Fibroblast of the conjunctiva (primary cell): ENCODE results near the gene SPATA33.
A peak's percentile ranks its signal among the peaks of the same experiment; 100 is the strongest.

ENCODE experiments used
- DNase-seq: peaks from one replicate; pipeline ENCODE4 v3.0.0-alpha.2; 2010; ENCODE audit warnings: low read depth

The SPATA33 gene

GRCh38 chr16:89709716-89710432, 52.2 kb downstream of the SPATA33 start:
- DNase-seq = no peak

DNA sequence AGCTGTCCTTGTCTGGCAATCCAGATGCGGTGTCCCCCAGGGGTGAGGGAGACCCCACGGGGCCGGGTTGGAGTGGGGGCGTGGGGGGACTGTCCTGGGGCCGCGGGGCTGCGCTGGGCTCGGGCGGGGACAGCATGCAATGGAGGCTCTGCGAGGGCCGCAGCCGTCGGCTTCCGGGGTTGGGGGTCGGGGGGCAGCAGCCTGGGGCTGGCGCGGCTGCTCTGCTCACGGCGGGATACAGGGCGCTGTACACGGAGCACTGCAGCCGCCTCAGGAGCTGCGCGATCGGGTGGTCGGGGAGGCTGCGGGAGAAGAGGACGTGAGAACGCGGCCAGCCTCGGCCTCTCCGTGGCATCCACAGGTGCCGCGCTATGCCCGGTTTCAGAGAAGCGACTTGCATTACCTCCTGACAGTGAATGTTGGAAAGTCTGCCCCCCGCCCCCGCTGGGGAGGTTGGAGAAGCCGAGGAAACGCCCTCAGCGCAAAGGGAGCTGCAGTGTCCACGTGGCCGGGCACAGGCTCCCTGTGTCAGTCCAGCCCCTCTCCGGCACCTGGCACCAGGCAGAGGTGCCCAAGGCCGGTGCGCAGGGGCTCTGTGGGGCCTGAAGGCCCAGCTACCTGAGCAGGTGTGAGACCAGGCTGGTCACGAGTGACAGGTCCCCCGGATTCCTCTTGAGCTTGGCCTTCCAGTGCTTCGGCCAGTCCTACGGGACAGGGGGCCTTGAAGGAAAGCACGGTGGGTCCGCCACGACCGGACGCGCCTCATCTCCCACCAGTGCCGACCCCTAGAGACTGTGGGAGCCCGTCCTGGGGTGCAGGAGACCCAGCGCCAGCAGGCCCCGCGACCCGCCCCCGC, 53.3 kb downstream of the SPATA33 start:
- DNase-seq = no peak

DNA sequence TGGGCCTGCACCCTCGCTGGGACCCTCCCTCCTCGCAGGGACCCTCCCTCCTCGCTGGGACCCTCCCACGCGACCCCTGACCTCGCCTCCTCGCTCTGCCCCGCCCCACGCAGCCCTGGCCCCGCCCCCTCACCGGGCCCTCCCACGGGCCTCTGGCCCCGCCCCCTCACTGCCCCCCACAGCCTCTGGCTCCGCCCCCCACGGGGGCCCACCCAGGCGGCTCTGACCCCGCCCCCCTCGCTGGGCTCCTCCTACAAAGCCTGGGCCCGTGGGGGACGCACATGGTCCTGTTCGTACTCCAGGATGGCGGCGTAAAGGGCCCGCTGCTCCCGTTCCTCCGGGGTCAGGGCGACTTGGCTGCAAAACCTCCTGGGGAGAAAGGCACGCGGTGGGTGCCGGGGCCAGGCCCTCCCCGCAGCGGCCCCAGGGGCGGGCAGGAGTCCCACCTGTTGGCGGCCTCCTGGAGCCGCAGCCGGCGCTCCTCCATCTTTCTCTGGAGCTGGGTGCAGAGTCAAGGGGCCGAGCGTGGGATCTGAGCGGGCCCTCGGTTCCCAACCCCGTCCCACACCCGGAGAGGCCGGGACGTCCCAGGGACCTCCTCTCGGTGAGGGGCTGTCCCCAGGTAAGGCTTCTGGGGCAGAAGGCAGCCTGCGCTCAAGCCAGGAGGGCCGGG, 54.1 kb downstream of the SPATA33 start:
- peak; percentile 32 for DNase-seq

DNA sequence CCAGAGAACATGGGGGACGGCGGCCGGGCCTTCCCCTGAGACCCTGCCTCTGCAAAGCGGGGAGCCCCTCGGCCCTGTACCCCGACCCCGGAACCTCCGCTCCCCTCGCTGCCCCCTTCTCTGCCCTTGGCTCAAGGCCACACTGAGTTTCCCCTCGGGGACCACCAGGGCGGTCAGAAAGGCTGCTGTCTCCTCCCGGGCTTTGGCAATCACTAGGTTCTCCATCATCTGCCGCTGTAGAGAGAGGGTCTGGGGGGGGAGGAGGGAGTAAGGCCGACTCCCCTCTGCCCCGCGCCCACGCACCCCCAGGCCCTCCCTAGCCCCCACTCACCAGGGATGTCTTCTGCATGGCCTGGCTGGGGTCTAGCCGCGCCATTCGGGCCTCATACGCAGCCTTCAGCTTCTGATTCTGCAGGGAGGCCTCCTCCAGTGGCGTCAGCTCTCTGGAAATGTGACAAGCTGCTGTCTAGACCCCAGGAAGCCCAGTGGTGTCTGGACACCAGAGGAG, 54.7 kb downstream of the SPATA33 start:
- DNase-seq = no peak

DNA sequence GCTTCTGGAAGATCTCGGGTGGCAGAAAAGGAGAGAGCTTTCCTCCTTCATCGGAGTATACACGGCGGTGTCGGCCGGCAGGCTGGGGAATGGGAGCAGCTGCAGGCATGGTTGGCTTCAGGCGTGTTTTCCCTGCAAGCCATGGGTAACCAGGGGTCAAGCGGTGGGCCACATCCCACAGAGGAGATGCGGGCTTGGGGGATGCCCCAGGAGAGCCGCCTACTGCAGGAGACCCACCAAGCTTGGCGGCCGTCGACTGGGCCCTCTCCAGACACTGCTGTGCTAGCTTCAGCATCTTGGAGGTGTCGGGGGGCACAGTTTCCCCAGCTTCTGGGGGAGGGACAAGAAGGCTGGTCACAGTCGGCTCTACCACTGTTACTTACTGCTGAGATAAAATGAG, 58.9 kb downstream of the SPATA33 start:
- DNase-seq = no peak

- DNase-seq = no peak
Measured at GRCh38 chr16:89716916-89717687, 59.5 kb downstream of the SPATA33 start.

- no peak for DNase-seq
Measured at GRCh38 chr16:89717688-89718505, 60.3 kb downstream of the SPATA33 start.
